H9 (cell line): ENCODE data around the gene MAP3K10. TPM values are rescaled to one million over a fixed set of nuclear protein-coding genes. Genes with fewer than 3 reads are reported as not detected.

ENCODE experiments used
- DNase-seq: peaks from one replicate; pipeline ENCODE4 v3.0.0-alpha.2; 2017
- H2AFZ ChIP-seq: one replicate; pipeline ENCODE4 v1.6.1; 2013; ENCODE audit warnings: mild to moderate bottlenecking, low read length, control low read depth, moderate library complexity
- H2AK5ac ChIP-seq: 2 replicates; pipeline ENCODE4 v1.6.1; 2013; ENCODE audit warnings: low read length, control low read depth, mixed read lengths; ENCODE audit not compliant: insufficient read length
- H2BK120ac ChIP-seq: one replicate; pipeline ENCODE4 v1.6.1; 2013; ENCODE audit warnings: low read depth, mild to moderate bottlenecking, low read length, control low read depth, inconsistent platforms; ENCODE audit not compliant: poor library complexity, severe bottlenecking
- H2BK12ac ChIP-seq: 2 replicates; pipeline ENCODE4 v1.6.1; 2013; ENCODE audit warnings: low read length, control low read depth, mixed read lengths, low read depth; ENCODE audit not compliant: insufficient read length
- H2BK15ac ChIP-seq: 2 replicates; pipeline ENCODE4 v1.6.1; 2013; ENCODE audit warnings: low read depth, low read length, control low read depth
- H2BK20ac ChIP-seq: one replicate; pipeline ENCODE4 v1.6.1; 2013; ENCODE audit warnings: low read depth, mild to moderate bottlenecking, low read length, control low read depth, inconsistent platforms; ENCODE audit not compliant: poor library complexity, severe bottlenecking
- H2BK5ac ChIP-seq: 2 replicates; pipeline ENCODE4 v1.6.1; 2013; ENCODE audit warnings: low read length, control low read depth, mixed read lengths; ENCODE audit not compliant: insufficient read length
- H3K14ac ChIP-seq: 2 replicates; pipeline ENCODE4 v1.6.1; 2013; ENCODE audit warnings: low read length, control low read depth; ENCODE audit not compliant: insufficient read depth
- H3K18ac ChIP-seq: 2 replicates; pipeline ENCODE4 v1.6.1; 2013; ENCODE audit warnings: low read depth, mild to moderate bottlenecking, mixed read lengths, low read length, control low read depth; ENCODE audit not compliant: insufficient read length
- H3K23ac ChIP-seq: 2 replicates; pipeline ENCODE4 v1.6.1; 2013; ENCODE audit warnings: low read length, control low read depth, mixed read lengths, low read depth; ENCODE audit not compliant: insufficient read length
- H3K23me2 ChIP-seq: 2 replicates; pipeline ENCODE4 v1.6.1; 2013; ENCODE audit warnings: low read depth, mild to moderate bottlenecking, mixed read lengths, low read length, control low read depth; ENCODE audit not compliant: insufficient read length, poor library complexity, severe bottlenecking
- H3K27ac ChIP-seq: 2 replicates; pipeline ENCODE4 v1.5.1; 2013; ENCODE audit warnings: low read length, control low read depth, mixed read lengths, low read depth; ENCODE audit not compliant: insufficient read length
- H3K27me3 ChIP-seq: 2 replicates; pipeline ENCODE4 v1.6.1; 2013; ENCODE audit warnings: low read length, control low read depth, inconsistent platforms; ENCODE audit not compliant: insufficient read depth
- H3K4ac ChIP-seq: 2 replicates; pipeline ENCODE4 v1.6.1; 2013; ENCODE audit warnings: low read depth, mild to moderate bottlenecking, control low read depth, inconsistent platforms, low read length, moderate library complexity
- H3K4me1 ChIP-seq: 2 replicates; pipeline ENCODE4 v1.6.1; 2013; ENCODE audit warnings: low read length, control low read depth, inconsistent platforms; ENCODE audit not compliant: insufficient read depth
- H3K4me2 ChIP-seq: 2 replicates; pipeline ENCODE4 v1.6.1; 2013; ENCODE audit warnings: low read length, control low read depth, mixed read lengths; ENCODE audit not compliant: insufficient read length, insufficient read depth
- H3K56ac ChIP-seq: 2 replicates; pipeline ENCODE4 v1.6.1; 2013; ENCODE audit warnings: low read depth, mild to moderate bottlenecking, mixed read lengths, low read length, control low read depth; ENCODE audit not compliant: insufficient read length
- H3K79me1 ChIP-seq: 2 replicates; pipeline ENCODE4 v1.6.1; 2013; ENCODE audit warnings: low read depth, mild to moderate bottlenecking, moderate library complexity, low read length, control low read depth, inconsistent platforms; ENCODE audit not compliant: insufficient read depth, poor library complexity, severe bottlenecking
- H3K79me2 ChIP-seq: 2 replicates; pipeline ENCODE4 v1.6.1; 2013; ENCODE audit warnings: low read length, control low read depth, inconsistent platforms; ENCODE audit not compliant: insufficient read depth
- H3K9ac ChIP-seq: 2 replicates; pipeline ENCODE4 v1.6.1; 2013; ENCODE audit warnings: low read length, control low read depth, mixed read lengths; ENCODE audit not compliant: insufficient read length; ENCODE audit errors: extremely low read depth
- H3K9me3 ChIP-seq: one replicate; pipeline ENCODE4 v1.6.1; 2013; ENCODE audit warnings: low read depth, low read length, inconsistent platforms; ENCODE audit not compliant: control insufficient read depth
- H3T11ph ChIP-seq: one replicate; pipeline ENCODE4 v1.6.1; 2013; ENCODE audit warnings: mild to moderate bottlenecking, low read length, control low read depth, inconsistent platforms
- H4K20me1 ChIP-seq: one replicate; pipeline ENCODE4 v1.6.1; 2013; ENCODE audit not compliant: control insufficient read depth, insufficient read length, insufficient read depth
- H4K5ac ChIP-seq: 2 replicates; pipeline ENCODE4 v1.6.1; 2013; ENCODE audit warnings: low read depth, mild to moderate bottlenecking, mixed read lengths, low read length, control low read depth; ENCODE audit not compliant: insufficient read length
- H4K8ac ChIP-seq: replicated peaks from 2 replicates; pipeline ENCODE4 v1.6.1; 2013; ENCODE audit warnings: low read length, control low read depth, mixed read lengths, low read depth; ENCODE audit not compliant: insufficient read length
- H4K91ac ChIP-seq: 2 replicates; pipeline ENCODE4 v1.6.1; 2013; ENCODE audit warnings: low read depth, mild to moderate bottlenecking, moderate library complexity, mixed read lengths, low read length, control low read depth; ENCODE audit not compliant: insufficient read length
- H3K27ac Mint-ChIP-seq, 3 experiments: 2 replicates in 2 of 3; 3 replicates in 1 of 3; pipeline ENCODE4 v1.8.0; 2020 to 2021; ENCODE audit warnings: mixed read lengths in 3 of 3, mild to moderate bottlenecking in 1 of 3, moderate library complexity in 1 of 3
- H3K27me3 Mint-ChIP-seq: 2 replicates; pipeline ENCODE4 v1.8.0; 2021; ENCODE audit warnings: low read depth, mild to moderate bottlenecking, moderate library complexity, mixed read lengths
- H3K36me3 Mint-ChIP-seq, 3 experiments: 2 replicates in 2 of 3; 3 replicates in 1 of 3; pipeline ENCODE4 v1.8.0; 2020 to 2021; ENCODE audit warnings: low read depth in 3 of 3, mixed read lengths in 3 of 3; ENCODE audit not compliant: insufficient read depth in 1 of 3
- H3K4me1 Mint-ChIP-seq, 2 experiments: 2 replicates each; pipeline ENCODE4 v1.8.0; 2020; ENCODE audit warnings: mixed read lengths in 2 of 2
- H3K4me3 Mint-ChIP-seq, 2 experiments: 2 replicates in 1 of 2; 3 replicates in 1 of 2; pipeline ENCODE4 v1.8.0; 2020 to 2021; ENCODE audit warnings: mild to moderate bottlenecking in 2 of 2, mixed read lengths in 2 of 2, moderate library complexity in 1 of 2
- H3K9me3 Mint-ChIP-seq, 2 experiments: 2 replicates in 1 of 2; 3 replicates in 1 of 2; pipeline ENCODE4 v1.8.0; 2020; ENCODE audit warnings: mild to moderate bottlenecking in 2 of 2, mixed read lengths in 2 of 2, moderate library complexity in 1 of 2
- WGBS: extraction: QIAGEN DNeasy Blood & Tissue Kit; methylation state at CpG from one replicate; pipeline ENCODE4 v1.1.7; 2013; ENCODE audit warnings: missing lambda C conversion rate, low lambda C conversion rate, mixed read lengths; ENCODE audit not compliant: insufficient read length; ENCODE audit errors: extremely low coverage; 5-methylcytosine and 5-hydroxymethylcytosine counted together
- total RNA-seq: library from RNA; stranded (reverse); gene quantifications from 2 replicates; pipeline ENCODE4 v1.2.1, GENCODE V29; 2021
- TF ChIP-seq, protein P1 (sequence below): fragments of 200-600 bp; sonication (generic); conservative IDR thresholded peaks from 3 replicates; pipeline ENCODE4 v1.8.0; 2021; ENCODE audit warnings: antibody characterized with exemption, mild to moderate bottlenecking

Gene MAP3K10
- total RNA-seq, 1 experiment from 2014 or later: 19.0 TPM

- WGBS: no CpG with 5 or more reads among the region's 22 CpGs
- no peak overlapping the region for H3K56ac ChIP-seq
- H4K5ac ChIP-seq: no peak overlapping the region
- H4K8ac ChIP-seq: no peak overlapping the region
- H3K4me1 ChIP-seq: no peaks in the 10 kb centered on the region
- peaks cover 31% of the 10 kb centered on the region for H3K27me3 Mint-ChIP-seq
- TF ChIP-seq, protein P1, sequence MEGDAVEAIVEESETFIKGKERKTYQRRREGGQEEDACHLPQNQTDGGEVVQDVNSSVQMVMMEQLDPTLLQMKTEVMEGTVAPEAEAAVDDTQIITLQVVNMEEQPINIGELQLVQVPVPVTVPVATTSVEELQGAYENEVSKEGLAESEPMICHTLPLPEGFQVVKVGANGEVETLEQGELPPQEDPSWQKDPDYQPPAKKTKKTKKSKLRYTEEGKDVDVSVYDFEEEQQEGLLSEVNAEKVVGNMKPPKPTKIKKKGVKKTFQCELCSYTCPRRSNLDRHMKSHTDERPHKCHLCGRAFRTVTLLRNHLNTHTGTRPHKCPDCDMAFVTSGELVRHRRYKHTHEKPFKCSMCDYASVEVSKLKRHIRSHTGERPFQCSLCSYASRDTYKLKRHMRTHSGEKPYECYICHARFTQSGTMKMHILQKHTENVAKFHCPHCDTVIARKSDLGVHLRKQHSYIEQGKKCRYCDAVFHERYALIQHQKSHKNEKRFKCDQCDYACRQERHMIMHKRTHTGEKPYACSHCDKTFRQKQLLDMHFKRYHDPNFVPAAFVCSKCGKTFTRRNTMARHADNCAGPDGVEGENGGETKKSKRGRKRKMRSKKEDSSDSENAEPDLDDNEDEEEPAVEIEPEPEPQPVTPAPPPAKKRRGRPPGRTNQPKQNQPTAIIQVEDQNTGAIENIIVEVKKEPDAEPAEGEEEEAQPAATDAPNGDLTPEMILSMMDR: no peak
- H3K27me3 ChIP-seq: no peaks in the 10 kb centered on the region; the same call in 1 of the 2 replicates
- H3T11ph ChIP-seq: no peak overlapping the region
- H3K4me3 Mint-ChIP-seq: no peak overlapping the region
- H2BK5ac ChIP-seq: no peak overlapping the region
- H3K27ac ChIP-seq: no peak overlapping the region
- no peaks in the 10 kb centered on the region for H3K79me2 ChIP-seq
- no peak overlapping the region for H2BK20ac ChIP-seq
- H3K4me1 Mint-ChIP-seq: peaks cover 16% of the 10 kb centered on the region in 2 experiments
- no peak overlapping the region for H4K91ac ChIP-seq
- peaks cover 1 to 18% (median 5%) of the 10 kb centered on the region in 3 experiments for H3K36me3 Mint-ChIP-seq
- H4K20me1 ChIP-seq: no peaks in the 10 kb centered on the region
- H3K4me2 ChIP-seq: no peak overlapping the region
- no peak overlapping the region for H3K18ac ChIP-seq
- no peaks in the 10 kb centered on the region; a peak in 2 of 5 replicates for H3K9me3 Mint-ChIP-seq
- H2BK120ac ChIP-seq: no peak overlapping the region
- no peak overlapping the region for H3K4ac ChIP-seq
- no peaks in the 10 kb centered on the region for H3K79me1 ChIP-seq
- H3K14ac ChIP-seq: no peak overlapping the region
- no peak for DNase-seq
- no peak overlapping the region for H2BK12ac ChIP-seq
- no peak overlapping the region for H3K27ac Mint-ChIP-seq
- H3K9me3 ChIP-seq: no peaks in the 10 kb centered on the region
- no peak overlapping the region for H3K9ac ChIP-seq
- H2BK15ac ChIP-seq: no peak overlapping the region
- H3K23me2 ChIP-seq: no peaks in the 10 kb centered on the region
- H2AK5ac ChIP-seq: no peak overlapping the region
- no peak overlapping the region for H3K23ac ChIP-seq
- H2AFZ ChIP-seq: no peak overlapping the region
Observed at GRCh38 chr19:40214936-40215335, 23.7 kb downstream of the MAP3K10 start.
